GM23338 (cell line): Measurements from ENCODE around the gene SPACA7. TPM values are rescaled to one million over a fixed set of nuclear protein-coding genes. Genes with fewer than 3 reads are reported as not detected.

ENCODE experiments used
- ATAC-seq: fragments of 200-7000 bp; cut with Tn5 transposase; 3 replicates; pipeline ENCODE4 v1.9.1; 2020
- DNase-seq: peaks from one replicate; pipeline ENCODE4 v3.0.0-alpha.2; 2015; ENCODE audit warnings: low spot score
- H2AFZ ChIP-seq: fragments of 200-600 bp; sonication (generic); 2 replicates; pipeline ENCODE4 v1.8.0; 2016; ENCODE audit warnings: antibody characterized with exemption, mild to moderate bottlenecking, moderate library complexity
- H3F3A ChIP-seq: fragments of 200-600 bp; sonication (generic); replicated peaks from 2 replicates; pipeline ENCODE4 v1.8.0; 2017; ENCODE audit warnings: antibody characterized with exemption, mixed run types, low read depth
- H3K27ac ChIP-seq: fragments of 200-600 bp; sonication (generic); 2 replicates; pipeline ENCODE4 v1.6.1; 2016; ENCODE audit warnings: low read depth
- H3K27me3 ChIP-seq: fragments of 200-600 bp; sonication (generic); 2 replicates; pipeline ENCODE4 v1.8.0; 2016; ENCODE audit warnings: mild to moderate bottlenecking, mixed run types, moderate library complexity; ENCODE audit not compliant: insufficient read depth
- H3K36me3 ChIP-seq: fragments of 200-600 bp; sonication (generic); 2 replicates; pipeline ENCODE4 v1.8.0; 2016; ENCODE audit warnings: mild to moderate bottlenecking; ENCODE audit not compliant: insufficient read depth
- H3K4me1 ChIP-seq: fragments of 200-600 bp; sonication (generic); 2 replicates; pipeline ENCODE4 v1.8.0; 2016; ENCODE audit warnings: mild to moderate bottlenecking, moderate library complexity; ENCODE audit not compliant: insufficient read depth
- H3K4me2 ChIP-seq: fragments of 200-600 bp; sonication (generic); 2 replicates; pipeline ENCODE4 v1.7.1; 2017; ENCODE audit warnings: mixed run types
- H3K4me3 ChIP-seq: fragments of 200-600 bp; sonication (generic); 2 replicates; pipeline ENCODE4 v1.6.1; 2016; ENCODE audit warnings: mixed run types
- H3K79me2 ChIP-seq: fragments of 200-600 bp; sonication (generic); replicated peaks from 2 replicates; pipeline ENCODE4 v1.8.0; 2017; ENCODE audit warnings: mild to moderate bottlenecking; ENCODE audit not compliant: insufficient read depth
- H3K9me2 ChIP-seq: fragments of 200-600 bp; sonication (generic); 2 replicates; pipeline ENCODE4 v1.8.0; 2017; ENCODE audit not compliant: insufficient read depth
- H4K20me1 ChIP-seq: fragments of 200-600 bp; sonication (generic); replicated peaks from 2 replicates; pipeline ENCODE4 v1.8.0; 2017; ENCODE audit warnings: mild to moderate bottlenecking; ENCODE audit not compliant: insufficient read depth
- H3K27ac Mint-ChIP-seq: 2 replicates; pipeline ENCODE4 v1.8.0; 2020; ENCODE audit warnings: inconsistent platforms, mild to moderate bottlenecking, moderate library complexity, mixed read lengths
- H3K27me3 Mint-ChIP-seq: 3 replicates; pipeline ENCODE4 v1.8.0; 2022; ENCODE audit warnings: low read depth, mild to moderate bottlenecking, moderate library complexity, mixed read lengths, inconsistent platforms; ENCODE audit not compliant: insufficient read depth, poor library complexity
- H3K36me3 Mint-ChIP-seq: 3 replicates; pipeline ENCODE4 v1.8.0; 2021; ENCODE audit warnings: low read depth, mild to moderate bottlenecking, inconsistent platforms, moderate library complexity, mixed read lengths
- H3K4me1 Mint-ChIP-seq: 3 replicates; pipeline ENCODE4 v1.8.0; 2020; ENCODE audit warnings: mild to moderate bottlenecking, inconsistent platforms, mixed read lengths
- H3K4me3 Mint-ChIP-seq: 3 replicates; pipeline ENCODE4 v1.8.0; 2021; ENCODE audit warnings: moderate library complexity, mild to moderate bottlenecking, inconsistent platforms, mixed read lengths
- H3K9me3 Mint-ChIP-seq: 3 replicates; pipeline ENCODE4 v1.8.0; 2020; ENCODE audit warnings: moderate library complexity, mild to moderate bottlenecking, inconsistent platforms, mixed read lengths
- CREB1 ChIP-seq: fragments of 250-450 bp; sonication (Bioruptor Pico); IDR thresholded peaks from 2 replicates; pipeline ENCODE4 v1.5.0; 2020; ENCODE audit warnings: low read depth, mild to moderate bottlenecking, moderate library complexity
- CTCF ChIP-seq, 2 experiments: fragments of 200-600 bp in 1 of 2; sonication (generic) in 1 of 2; conservative IDR thresholded peaks; 2 replicates each; pipeline versions ENCODE4 v1.5.1 to v1.6.1; 2016 to 2017; ENCODE audit warnings: antibody characterized with exemption in 2 of 2, low read depth in 2 of 2, mild to moderate bottlenecking in 2 of 2, moderate library complexity in 1 of 2
- ETS1 ChIP-seq: IDR thresholded peaks from 2 replicates; pipeline ENCODE4 v1.6.1; 2016; ENCODE audit warnings: antibody characterized with exemption
- EZH2 ChIP-seq: fragments of 200-600 bp; sonication (generic); IDR thresholded peaks from one replicate; pipeline ENCODE4 v1.8.0; 2017; ENCODE audit warnings: antibody characterized with exemption, mild to moderate bottlenecking, low read depth; ENCODE audit not compliant: unreplicated experiment
- EZH2phosphoT487 ChIP-seq: fragments of 200-600 bp; sonication (generic); IDR thresholded peaks from one replicate; pipeline ENCODE4 v1.8.1; 2018; ENCODE audit warnings: antibody characterized with exemption; ENCODE audit not compliant: unreplicated experiment
- JUNB ChIP-seq: IDR thresholded peaks from one replicate; pipeline ENCODE4 v1.6.1; 2016; ENCODE audit warnings: antibody characterized with exemption; ENCODE audit not compliant: unreplicated experiment
- NANOG ChIP-seq: IDR thresholded peaks from 2 replicates; pipeline ENCODE4 v1.6.1; 2016; ENCODE audit warnings: antibody characterized with exemption, borderline replicate concordance
- REST ChIP-seq: IDR thresholded peaks from one replicate; pipeline ENCODE4 v1.6.1; 2018; ENCODE audit warnings: antibody characterized with exemption; ENCODE audit not compliant: unreplicated experiment
- STAT1 ChIP-seq: IDR thresholded peaks from one replicate; pipeline ENCODE4 v1.6.1; 2016; ENCODE audit warnings: antibody characterized with exemption; ENCODE audit not compliant: unreplicated experiment
- ZNF114 ChIP-seq: fragments of 250-450 bp; sonication (Bioruptor Pico); IDR thresholded peaks from 2 replicates; pipeline ENCODE4 v1.5.0; 2020; ENCODE audit warnings: mild to moderate bottlenecking, moderate library complexity
- ZNF331 ChIP-seq: fragments of 250-450 bp; sonication (Bioruptor Pico); IDR thresholded peaks from 2 replicates; pipeline ENCODE4 v1.5.0; 2020; ENCODE audit warnings: low read depth, mild to moderate bottlenecking, moderate library complexity
- polyA plus RNA-seq: library from polyadenylated mRNA; unstranded; fragments of >200 nt; fragmentation: Nextera tagmentation; extraction: Ambion mirVana; gene quantifications from 2 replicates; pipeline ENCODE4 v1.2.1, GENCODE V29; 2016
- total RNA-seq: library from RNA; depleted of rRNA; stranded (reverse); fragments of >200 nt; shearing (Covaris generic); gene quantifications from 2 replicates; pipeline ENCODE4 v1.2.3, GENCODE V29; 2014

The SPACA7 gene
- total and polyA plus RNA-seq, 2 experiments from 2014 or later: not detected

- Histone ChIP-seq H2AFZ (no peak overlapping the region), H3K79me2 (no peaks in the 10 kb centered on the region), H3F3A (no peaks in the 10 kb centered on the region), H3K4me3 (no peak overlapping the region), H3K4me1 (no peaks in the 10 kb centered on the region), H4K20me1 (no peaks in the 10 kb centered on the region), H3K27ac (no peak overlapping the region), H3K9me2 (no peaks in the 10 kb centered on the region), H3K4me2 (no peak overlapping the region), H3K36me3 (no peaks in the 10 kb centered on the region), H3K27me3 (no peaks in the 10 kb centered on the region)
- H3K27me3 Mint-ChIP-seq: peaks cover 6% of the 10 kb centered on the region
- TF ChIP-seq STAT1 (no peak), JUNB (no peak)
- H3K27ac Mint-ChIP-seq: no peak overlapping the region
- DNase-seq (no peak), ATAC-seq (no peak)
- H3K4me1 Mint-ChIP-seq: peaks cover 7% of the 10 kb centered on the region; the same call in 2 of the 3 replicates
- peaks cover 6% of the 10 kb centered on the region; the same call in 1 of the 3 replicates for H3K36me3 Mint-ChIP-seq
- peaks cover 28% of the 10 kb centered on the region for H3K9me3 Mint-ChIP-seq
- H3K4me3 Mint-ChIP-seq: no peak overlapping the region
Measured at GRCh38 chr13:112438515-112438914, 62.4 kb downstream of the SPACA7 start.

- Mint-ChIP-seq H3K36me3 (peaks cover 6% of the 10 kb centered on the region; the same call in 1 of the 3 replicates), H3K27ac (no peak overlapping the region), H3K4me3 (no peak overlapping the region), H3K9me3 (peaks cover 21% of the 10 kb centered on the region), H3K27me3 (peaks cover 15% of the 10 kb centered on the region), H3K4me1 (peaks cover 8% of the 10 kb centered on the region; the same call in 2 of the 3 replicates)
- H3K27me3 ChIP-seq: no peaks in the 10 kb centered on the region
- H3K79me2 ChIP-seq: no peaks in the 10 kb centered on the region
- H3K4me1 ChIP-seq: no peaks in the 10 kb centered on the region
- no peak overlapping the region for H3K4me3 ChIP-seq
- H2AFZ ChIP-seq: no peak overlapping the region
- H3K9me2 ChIP-seq: no peaks in the 10 kb centered on the region
- no peaks in the 10 kb centered on the region for H3F3A ChIP-seq
- H3K27ac ChIP-seq: no peak overlapping the region
- DNase-seq (no peak), ATAC-seq (no peak)
- no peaks in the 10 kb centered on the region for H3K36me3 ChIP-seq
- no peaks in the 10 kb centered on the region for H4K20me1 ChIP-seq
- no peak overlapping the region for H3K4me2 ChIP-seq
- no peak for TF ChIP-seq EZH2phosphoT487
- no peak for TF ChIP-seq REST
- no peak for TF ChIP-seq JUNB
- TF ChIP-seq STAT1: no peak
- no peak for TF ChIP-seq ETS1
- TF ChIP-seq NANOG: no peak
- TF ChIP-seq ZNF114 (CRISPR knock-in tag): no peak
- TF ChIP-seq EZH2: no peak
- no peak for TF ChIP-seq ZNF331 (CRISPR knock-in tag)
- no peak for TF ChIP-seq CTCF (conservative IDR thresholded peaks at IDR 0.05; ENCODE audit: low read depth in 2 of 2)
- no peak for TF ChIP-seq CREB1 (CRISPR knock-in tag)
Measured at GRCh38 chr13:112441226-112441625, 65.1 kb downstream of the SPACA7 start.
